Activated CD4-positive, alpha-beta memory T cell treated with anti-CD3 and anti-CD28 coated beads for 36 hours (primary cell): ENCODE results near the gene AMPH. TPM values are rescaled to one million over a fixed set of nuclear protein-coding genes. Genes with fewer than 3 reads are reported as not detected.

Experiments used
- CTCF ChIA-PET: fragments of 350-600 bp; sonication (Branson Sonifier 250); formaldehyde crosslinking; loops from one replicate; lab custom pipeline; 2021; ENCODE audit warnings: antibody characterized with exemption, inconsistent platforms; lab: Charles Lee
- POLR2A ChIA-PET: fragments of 350-600 bp; sonication (Branson Sonifier 250); formaldehyde crosslinking; loops from one replicate; lab custom pipeline; 2021; ENCODE audit warnings: antibody characterized with exemption; lab: Charles Lee
- DNase-seq: peaks from one replicate; pipeline ENCODE4 v3.0.0-alpha.2; 2020
- H3K27ac Mint-ChIP-seq: one replicate; pipeline ENCODE4 v1.8.0; 2021; ENCODE audit warnings: mixed read lengths
- H3K27me3 Mint-ChIP-seq: one replicate; pipeline ENCODE4 v1.8.0; 2021; ENCODE audit warnings: mixed read lengths
- H3K36me3 Mint-ChIP-seq: one replicate; pipeline ENCODE4 v1.8.0; 2021; ENCODE audit warnings: mixed read lengths
- H3K4me1 Mint-ChIP-seq: one replicate; pipeline ENCODE4 v1.8.0; 2021; ENCODE audit warnings: low read depth, mixed read lengths
- H3K4me3 Mint-ChIP-seq: one replicate; pipeline ENCODE4 v1.8.0; 2021; ENCODE audit warnings: mild to moderate bottlenecking, mixed read lengths
- H3K9me3 Mint-ChIP-seq: one replicate; pipeline ENCODE4 v1.8.0; 2021; ENCODE audit warnings: mixed read lengths
- intact Hi-C: fragments of 100-400 bp; cut with micrococcal nuclease; formaldehyde crosslinking; loops from one replicate; pipeline ENCODE4 v1.15.1; 2023
- total RNA-seq, 2 experiments: library from RNA; stranded (reverse); gene quantifications; one replicate each; pipeline ENCODE4 v1.2.3, GENCODE V29; 2021

The AMPH gene
- total RNA-seq, 2 experiments from 2014 or later: not detected

- H3K9me3 Mint-ChIP-seq: no peaks in the 10 kb centered on the region
- no peaks in the 10 kb centered on the region for H3K36me3 Mint-ChIP-seq
- H3K27me3 Mint-ChIP-seq: no peaks in the 10 kb centered on the region
- no peak overlapping the region for H3K4me3 Mint-ChIP-seq
- H3K4me1 Mint-ChIP-seq: no peaks in the 10 kb centered on the region
- intact Hi-C loops: loop anchor here (1.0 kb wide), 1 partner anchor 15 kb away; no protein-coding TSS in a partner anchor
- ChIA-PET POLR2A (no interaction called here), CTCF (no interaction called here)
- no peak for DNase-seq
- H3K27ac Mint-ChIP-seq: no peak overlapping the region
Measured at GRCh38 chr7:38448584-38449234, 182.5 kb downstream of the AMPH start.

- no peaks in the 10 kb centered on the region for H3K4me1 Mint-ChIP-seq
- no peak for DNase-seq
- H3K27me3 Mint-ChIP-seq: no peaks in the 10 kb centered on the region
- no peaks in the 10 kb centered on the region for H3K36me3 Mint-ChIP-seq
- intact Hi-C loops: no loop called here
- POLR2A ChIA-PET: no interaction called here
- no peaks in the 10 kb centered on the region for H3K9me3 Mint-ChIP-seq
- no peak overlapping the region for H3K4me3 Mint-ChIP-seq
- CTCF ChIA-PET: no interaction called here
- no peak overlapping the region for H3K27ac Mint-ChIP-seq
Measured at GRCh38 chr7:38448054-38448453, 183.1 kb downstream of the AMPH start.

- Mint-ChIP-seq H3K36me3 (no peaks in the 10 kb centered on the region), H3K4me3 (no peak overlapping the region), H3K4me1 (peaks cover 6% of the 10 kb centered on the region), H3K27me3 (no peaks in the 10 kb centered on the region), H3K9me3 (peaks cover 3% of the 10 kb centered on the region), H3K27ac (no peak overlapping the region)
- no peak for DNase-seq
- POLR2A ChIA-PET: interaction anchor here (0.9 kb wide), 1 partner anchor 25 kb away, joined by 3 read pairs; no protein-coding TSS in a partner anchor
- CTCF ChIA-PET: interaction anchor here (1.2 to 1.6 kb wide), 2 partner anchors 13 kb away, joined by 3 to 4 read pairs; no protein-coding TSS in a partner anchor
- intact Hi-C loops: no loop called here
Measured at GRCh38 chr7:38438970-38439369, 192.2 kb downstream of the AMPH start.

GRCh38 chr7:38432671-38433070 is 198.5 kb downstream of the AMPH start:
- ChIA-PET POLR2A (no interaction called here), CTCF (no interaction called here)
- H3K4me1 Mint-ChIP-seq: peaks cover 19% of the 10 kb centered on the region
- no peak for DNase-seq
- H3K27ac Mint-ChIP-seq: no peak overlapping the region
- H3K36me3 Mint-ChIP-seq: no peaks in the 10 kb centered on the region
- intact Hi-C loops: no loop called here
- H3K4me3 Mint-ChIP-seq: no peak overlapping the region
- H3K27me3 Mint-ChIP-seq: no peaks in the 10 kb centered on the region
- no peaks in the 10 kb centered on the region for H3K9me3 Mint-ChIP-seq

GRCh38 chr7:38432080-38432479 is 199.1 kb downstream of the AMPH start:
- no peaks in the 10 kb centered on the region for H3K27me3 Mint-ChIP-seq
- H3K36me3 Mint-ChIP-seq: no peaks in the 10 kb centered on the region
- no peak overlapping the region for H3K27ac Mint-ChIP-seq
- H3K4me3 Mint-ChIP-seq: no peak overlapping the region
- no peak for DNase-seq
- ChIA-PET CTCF (interaction anchor here (1.7 kb wide), 1 partner anchor 225 kb away, joined by 4 read pairs; no protein-coding TSS in a partner anchor), POLR2A (no interaction called here)
- H3K4me1 Mint-ChIP-seq: peaks cover 25% of the 10 kb centered on the region
- intact Hi-C loops: no loop called here
- no peaks in the 10 kb centered on the region for H3K9me3 Mint-ChIP-seq

- Mint-ChIP-seq H3K27ac (no peak overlapping the region), H3K27me3 (no peaks in the 10 kb centered on the region), H3K4me3 (no peak overlapping the region), H3K36me3 (no peaks in the 10 kb centered on the region), H3K9me3 (no peaks in the 10 kb centered on the region), H3K4me1 (peaks cover 49% of the 10 kb centered on the region)
- POLR2A ChIA-PET: no interaction called here
- DNase-seq: no peak
- CTCF ChIA-PET: interaction anchor here (0.6 kb wide), 1 partner anchor 61 kb away, joined by 3 read pairs; no protein-coding TSS in a partner anchor
- intact Hi-C loops: no loop called here
Measured at GRCh38 chr7:38429057-38429456, 202.1 kb downstream of the AMPH start.

- Mint-ChIP-seq H3K9me3 (no peaks in the 10 kb centered on the region), H3K36me3 (no peaks in the 10 kb centered on the region)
- POLR2A ChIA-PET: no interaction called here
Measured at GRCh38 chr7:38428041-38428440, 203.1 kb downstream of the AMPH start.

GRCh38 chr7:38427279-38427955 is 203.8 kb downstream of the AMPH start:
- H3K4me3 Mint-ChIP-seq: no peak overlapping the region
- POLR2A ChIA-PET: no interaction called here
- H3K27ac Mint-ChIP-seq: no peak overlapping the region
- no peaks in the 10 kb centered on the region for H3K27me3 Mint-ChIP-seq
- H3K36me3 Mint-ChIP-seq: no peaks in the 10 kb centered on the region
- no peaks in the 10 kb centered on the region for H3K9me3 Mint-ChIP-seq
- CTCF ChIA-PET: no interaction called here
- no peak for DNase-seq
- H3K4me1 Mint-ChIP-seq: peaks cover 39% of the 10 kb centered on the region
- intact Hi-C loops: no loop called here

More at GRCh38 chr7:38428041-38428440, 203.1 kb downstream of the AMPH start:
- peaks cover 45% of the 10 kb centered on the region for H3K4me1 Mint-ChIP-seq
- intact Hi-C loops: no loop called here
- no peak for DNase-seq
- H3K4me3 Mint-ChIP-seq: no peak overlapping the region
- H3K27ac Mint-ChIP-seq: no peak overlapping the region
- no peaks in the 10 kb centered on the region for H3K27me3 Mint-ChIP-seq
- CTCF ChIA-PET: no interaction called here

- no peak overlapping the region for H3K27ac Mint-ChIP-seq
- no peak overlapping the region for H3K4me3 Mint-ChIP-seq
- CTCF ChIA-PET: no interaction called here
Measured at GRCh38 chr7:38425509-38425908, 205.7 kb downstream of the AMPH start.

GRCh38 chr7:38424750-38425463 is 206.3 kb downstream of the AMPH start:
- no peak for DNase-seq
- Mint-ChIP-seq H3K36me3 (no peaks in the 10 kb centered on the region), H3K27ac (no peak overlapping the region), H3K4me3 (no peak overlapping the region), H3K4me1 (peaks cover 39% of the 10 kb centered on the region), H3K27me3 (no peaks in the 10 kb centered on the region), H3K9me3 (no peaks in the 10 kb centered on the region)
- intact Hi-C loops: loop anchor here (2.0 kb wide), 1 partner anchor 38 kb away; no protein-coding TSS in a partner anchor
- POLR2A ChIA-PET: no interaction called here
- CTCF ChIA-PET: no interaction called here

More at GRCh38 chr7:38425509-38425908, 205.7 kb downstream of the AMPH start:
- DNase-seq: no peak
- peaks cover 39% of the 10 kb centered on the region for H3K4me1 Mint-ChIP-seq
- POLR2A ChIA-PET: no interaction called here
- H3K36me3 Mint-ChIP-seq: no peaks in the 10 kb centered on the region
- no peaks in the 10 kb centered on the region for H3K9me3 Mint-ChIP-seq
- no peaks in the 10 kb centered on the region for H3K27me3 Mint-ChIP-seq
- intact Hi-C loops: loop anchor here (2.0 kb wide), 1 partner anchor 37 kb away; no protein-coding TSS in a partner anchor

GRCh38 chr7:38413784-38414183 is 217.4 kb downstream of the AMPH start:
- Mint-ChIP-seq H3K4me3 (no peak overlapping the region), H3K27ac (no peak overlapping the region), H3K27me3 (peaks cover 5% of the 10 kb centered on the region), H3K36me3 (no peaks in the 10 kb centered on the region), H3K9me3 (no peaks in the 10 kb centered on the region), H3K4me1 (peaks cover 14% of the 10 kb centered on the region)
- ChIA-PET POLR2A (no interaction called here), CTCF (no interaction called here)
- DNase-seq: no peak
- intact Hi-C loops: loop anchor here (5.0 kb wide), 1 partner anchor 249 kb away; no protein-coding TSS in a partner anchor

- peaks cover 5% of the 10 kb centered on the region for H3K27me3 Mint-ChIP-seq
- H3K27ac Mint-ChIP-seq: no peak overlapping the region
- H3K36me3 Mint-ChIP-seq: no peaks in the 10 kb centered on the region
- no peak for DNase-seq
- CTCF ChIA-PET: interaction anchor here (0.6 to 1.5 kb wide), 2 partner anchors 13 to 456 kb away, joined by 3 to 10 read pairs; no protein-coding TSS in a partner anchor
- no peak overlapping the region for H3K4me3 Mint-ChIP-seq
- H3K4me1 Mint-ChIP-seq: peaks cover 14% of the 10 kb centered on the region
- no peaks in the 10 kb centered on the region for H3K9me3 Mint-ChIP-seq
- intact Hi-C loops: loop anchor here (5.0 kb wide), 1 partner anchor 251 kb away; no protein-coding TSS in a partner anchor
- POLR2A ChIA-PET: no interaction called here
Measured at GRCh38 chr7:38411404-38411803, 219.8 kb downstream of the AMPH start.
